ENCODE results near the gene CRMP1.

GRCh38 chr4:5772528-5773270 is 120.2 kb downstream of the CRMP1 start:
- TF ChIP-seq CTCF (IDR thresholded peaks at IDR 0.05; ENCODE audit: low read depth, low read length) (no peak), POLR2A (IDR thresholded peaks at IDR 0.05; ENCODE audit: extremely low read depth, insufficient read length) (no peak), MYC (IDR thresholded peaks at IDR 0.05; ENCODE audit: low read depth, low read length) (no peak)
- TF ChIP-seq, protein P1, sequence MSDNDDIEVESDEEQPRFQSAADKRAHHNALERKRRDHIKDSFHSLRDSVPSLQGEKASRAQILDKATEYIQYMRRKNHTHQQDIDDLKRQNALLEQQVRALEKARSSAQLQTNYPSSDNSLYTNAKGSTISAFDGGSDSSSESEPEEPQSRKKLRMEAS (IDR thresholded peaks at IDR 0.05; ENCODE audit: low read depth, low read length), result no peak
